ENCODE results near the gene HDAC4. TPM values are rescaled to one million over a fixed set of nuclear protein-coding genes. Genes with fewer than 3 reads are reported as not detected.

The HDAC4 gene
- total RNA-seq, 2 donors from 2014 or later = 34.1 to 39.1 TPM

DNA sequence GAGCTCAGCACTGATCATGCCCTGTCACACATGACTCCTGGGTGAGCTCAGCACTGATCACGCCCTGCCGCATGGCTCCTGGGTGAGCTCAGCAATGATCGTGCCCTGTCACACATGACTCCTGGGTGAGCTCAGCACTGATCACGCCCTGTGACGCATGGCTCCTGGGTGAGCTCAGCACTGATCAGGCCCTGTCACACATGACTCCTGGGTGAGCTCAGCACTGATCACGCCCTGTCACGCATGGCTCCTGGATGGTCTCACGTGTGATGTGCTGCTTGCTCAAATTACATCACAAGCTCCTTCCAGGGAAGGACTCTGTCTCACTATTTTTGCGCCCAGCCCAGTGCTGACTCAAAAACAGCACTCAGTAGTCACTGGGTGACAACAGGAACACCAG lies 258.0 kb downstream of the HDAC4 start:
- no peak for ATAC-seq
- DNase-seq (ENCODE audit: low spot score in 2 of 2) = no peak
- Mint-ChIP-seq H3K36me3 (peaks cover 2% of the 10 kb centered on the region in 2 donors), H3K27ac (peak overlapping the region in 1 of 2 donors; percentile 55), H3K9me3 (no peaks in the 10 kb centered on the region)

DNA sequence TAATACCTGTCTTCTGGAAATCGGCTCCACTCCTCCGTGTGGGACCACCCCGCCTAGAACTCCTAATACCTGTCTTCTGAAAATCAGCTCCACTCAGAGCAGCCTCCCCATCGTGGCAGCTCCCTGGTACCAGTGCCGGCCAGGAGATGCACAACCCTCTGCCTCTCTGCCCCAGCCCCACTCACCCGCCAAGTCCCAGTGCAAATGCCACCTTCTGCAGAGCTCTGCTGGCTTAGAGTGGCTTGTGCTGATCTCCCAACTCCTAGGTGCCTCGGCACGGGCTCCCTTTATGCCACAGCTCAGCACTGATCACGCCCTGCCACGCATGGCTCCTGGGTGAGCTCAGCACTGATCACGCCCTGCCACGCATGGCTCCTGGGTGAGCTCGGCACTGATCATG lies 258.5 kb downstream of the HDAC4 start:
- ATAC-seq (no peak), DNase-seq (ENCODE audit: low spot score in 2 of 2) (no peak)
- Mint-ChIP-seq H3K27ac (peak overlapping the region in 1 of 2 donors; percentile 55), H3K36me3 (no peaks in the 10 kb centered on the region), H3K9me3 (no peaks in the 10 kb centered on the region)

DNA sequence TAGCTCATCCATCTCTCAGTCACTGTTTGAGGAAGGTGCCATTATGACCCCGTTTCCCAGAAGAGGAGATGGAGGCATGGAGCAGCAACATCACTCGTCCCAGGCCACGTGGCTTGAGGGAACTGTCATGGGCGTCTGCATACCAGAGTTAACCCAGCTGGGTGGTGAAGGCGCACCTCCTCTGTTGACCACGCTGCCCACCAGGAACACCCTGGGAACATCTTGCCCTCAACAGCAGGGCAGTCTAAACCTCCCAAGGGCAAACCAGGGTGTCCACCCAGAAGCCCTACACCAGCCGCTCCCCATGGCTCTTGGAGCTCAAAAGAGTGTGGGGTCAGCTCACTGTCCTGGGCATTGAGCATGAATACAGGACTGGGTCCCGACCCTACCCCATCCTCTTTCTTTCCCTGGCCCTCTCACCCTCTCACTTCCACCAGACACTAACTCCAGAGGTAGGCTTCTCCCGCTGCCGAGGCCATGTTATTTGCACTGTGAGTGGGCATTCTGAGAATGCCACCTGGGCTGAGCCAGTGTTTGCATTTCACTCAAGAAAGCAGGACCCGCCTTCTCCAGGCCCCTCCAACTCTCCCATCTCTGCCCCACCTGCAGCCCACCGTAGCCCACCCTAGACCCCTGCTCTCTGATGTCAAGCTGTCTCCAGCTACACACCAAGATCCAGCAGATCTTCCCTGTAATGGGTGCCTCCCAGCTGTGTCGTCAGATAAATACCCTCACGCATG lies 259.6 kb downstream of the HDAC4 start:
- H3K27ac Mint-ChIP-seq = no peak overlapping the region
- H3K9me3 Mint-ChIP-seq = peaks cover 0 to 3% of the 10 kb centered on the region in 2 donors
- no peak for ATAC-seq
- H3K36me3 Mint-ChIP-seq = peaks cover 3 to 5% of the 10 kb centered on the region in 2 donors
- DNase-seq (ENCODE audit: low spot score in 2 of 2) = no peak

DNA sequence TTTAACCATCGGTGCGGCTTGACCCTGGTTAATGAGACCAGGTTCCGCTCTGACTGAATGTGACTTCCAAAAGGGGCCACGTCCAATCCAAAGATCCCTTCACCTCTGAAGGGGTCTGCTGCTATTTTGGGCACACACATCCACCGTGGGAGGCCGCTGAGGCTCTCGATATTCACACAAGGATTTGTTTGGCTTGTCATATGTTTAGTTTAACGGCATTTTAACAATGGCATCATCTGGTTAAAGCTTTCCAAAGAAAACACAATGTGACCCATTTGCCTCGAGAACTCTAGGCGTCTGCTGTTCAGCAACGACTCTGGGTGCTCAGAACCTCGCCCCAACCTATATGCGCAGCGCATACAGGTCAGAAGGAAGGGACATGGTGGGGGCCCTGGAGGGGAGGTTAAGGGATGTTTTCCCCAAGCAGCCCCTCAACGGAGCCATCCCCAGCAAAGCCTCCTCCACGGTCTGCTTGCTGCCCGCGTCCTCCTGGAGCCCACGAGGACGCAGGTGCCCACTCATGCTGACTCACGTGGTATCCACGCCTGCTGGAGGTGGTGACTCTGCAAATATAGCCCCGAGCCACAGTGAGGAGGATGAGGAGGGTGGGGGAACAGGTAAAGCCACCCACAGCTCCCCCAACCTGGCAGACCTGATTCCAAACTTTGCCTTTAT lies 260.3 kb downstream of the HDAC4 start:
- Mint-ChIP-seq H3K36me3 (peaks cover 5 to 6% of the 10 kb centered on the region in 2 donors), H3K27ac (no peak overlapping the region)
- no peak for ATAC-seq

DNA sequence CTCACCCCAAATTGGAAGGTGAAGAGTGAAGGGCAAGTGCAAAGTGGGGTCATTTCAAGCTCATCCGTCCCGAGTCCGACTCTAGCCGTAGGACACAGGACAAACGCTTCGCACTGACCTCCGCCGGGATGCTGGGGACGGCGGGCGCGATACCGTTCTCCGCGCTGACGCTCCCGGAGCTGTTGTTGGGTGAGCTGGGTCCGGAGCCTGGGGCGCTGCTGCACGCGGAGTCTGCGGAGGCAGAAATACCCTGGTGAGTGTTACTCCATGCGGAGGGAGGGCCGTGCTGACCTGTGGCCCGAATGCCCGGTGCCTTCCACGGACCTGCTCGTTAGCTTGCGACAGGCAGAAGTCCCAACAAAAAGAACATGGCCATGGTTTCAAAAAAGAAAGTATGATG lies 261.3 kb downstream of the HDAC4 start:
- H3K9me3 Mint-ChIP-seq = peaks cover 0 to 3% of the 10 kb centered on the region in 2 donors
- no peak for ATAC-seq
- peaks cover 5 to 6% of the 10 kb centered on the region in 2 donors for H3K36me3 Mint-ChIP-seq
- DNase-seq (ENCODE audit: low spot score in 2 of 2) = no peak
- peak overlapping the region; percentile 2 to 60 for H3K27ac Mint-ChIP-seq

More for the DNA sequence above, 260.3 kb downstream of the HDAC4 start:
- peaks cover 0 to 3% of the 10 kb centered on the region in 2 donors for H3K9me3 Mint-ChIP-seq
- no peak for DNase-seq (ENCODE audit: low spot score in 2 of 2)

DNA sequence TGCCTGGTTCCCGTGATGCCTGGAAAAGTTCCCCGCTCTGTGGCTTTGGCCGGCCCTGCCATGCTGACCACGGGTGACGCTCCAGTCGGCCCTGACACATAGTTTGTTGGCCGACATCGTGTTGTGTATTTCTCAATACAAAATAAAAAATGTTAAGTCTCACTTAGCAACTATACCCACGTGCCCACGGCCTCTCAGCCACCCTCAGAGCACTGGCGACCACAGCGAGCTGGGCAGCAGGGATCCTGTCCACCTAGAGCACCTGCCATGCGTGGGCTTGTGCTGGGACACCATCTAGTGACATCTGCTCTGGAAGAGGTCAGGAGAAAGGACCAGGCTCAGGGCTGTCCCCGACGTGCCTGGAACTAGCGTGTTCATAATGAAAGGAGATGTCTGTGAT lies 261.7 kb downstream of the HDAC4 start:
- Mint-ChIP-seq H3K9me3 (peaks cover 0 to 3% of the 10 kb centered on the region in 2 donors), H3K27ac (peak overlapping the region in 1 of 2 donors; percentile 2), H3K36me3 (peaks cover 5 to 6% of the 10 kb centered on the region in 2 donors)
- no peak for DNase-seq (ENCODE audit: low spot score in 2 of 2)
- ATAC-seq = no peak

DNA sequence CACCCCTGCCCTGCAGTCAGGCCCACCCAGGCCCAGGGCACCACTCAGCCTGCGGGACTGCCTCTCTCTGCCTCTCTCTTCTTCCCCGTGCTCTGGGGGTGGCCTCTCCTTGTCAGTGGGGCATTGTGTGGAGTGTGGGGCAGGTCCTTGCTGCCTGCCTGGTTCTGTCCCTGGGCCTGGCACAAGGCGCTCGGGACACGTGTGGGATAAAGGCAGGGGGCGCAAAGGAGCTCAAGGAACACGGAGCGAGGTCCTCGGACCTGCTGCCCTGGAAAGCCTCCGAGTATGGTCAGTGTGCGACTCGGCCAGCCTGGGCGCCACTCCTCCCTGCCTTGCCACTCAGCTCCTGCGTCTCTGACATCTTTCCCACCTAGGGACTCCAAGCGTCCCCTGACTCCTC lies 262.2 kb downstream of the HDAC4 start:
- H3K27ac Mint-ChIP-seq = peak overlapping the region; percentile 2 to 90
- ATAC-seq (no peak), DNase-seq (ENCODE audit: low spot score in 2 of 2) (no peak)
- peaks cover 0 to 3% of the 10 kb centered on the region in 2 donors for H3K9me3 Mint-ChIP-seq
- H3K36me3 Mint-ChIP-seq = peaks cover 5 to 6% of the 10 kb centered on the region in 2 donors

DNA sequence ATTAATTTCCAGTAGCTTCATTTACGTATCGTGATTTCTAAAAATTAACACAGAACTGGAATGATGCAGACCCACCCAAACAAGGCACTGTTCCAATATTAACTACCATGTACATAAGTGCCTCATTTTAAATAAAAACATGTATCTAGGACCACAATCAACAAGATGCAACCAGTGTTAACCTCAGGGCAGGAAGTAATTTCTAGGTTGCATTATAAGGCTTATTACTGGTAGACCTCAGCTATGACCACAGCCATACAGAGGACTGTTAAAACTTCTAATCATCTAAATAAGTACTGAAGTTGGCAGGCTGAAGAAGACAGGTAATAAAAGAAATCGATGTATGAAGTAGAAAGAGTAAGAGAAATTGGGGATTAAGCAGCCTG lies 262.9 kb downstream of the HDAC4 start:
- no peak for DNase-seq (ENCODE audit: low spot score in 2 of 2)
- H3K27ac Mint-ChIP-seq = peak overlapping the region in 1 of 2 donors; percentile 30
- ATAC-seq = no peak
- H3K9me3 Mint-ChIP-seq = peaks cover 0 to 3% of the 10 kb centered on the region in 2 donors
- peaks cover 5 to 6% of the 10 kb centered on the region in 2 donors for H3K36me3 Mint-ChIP-seq

DNA sequence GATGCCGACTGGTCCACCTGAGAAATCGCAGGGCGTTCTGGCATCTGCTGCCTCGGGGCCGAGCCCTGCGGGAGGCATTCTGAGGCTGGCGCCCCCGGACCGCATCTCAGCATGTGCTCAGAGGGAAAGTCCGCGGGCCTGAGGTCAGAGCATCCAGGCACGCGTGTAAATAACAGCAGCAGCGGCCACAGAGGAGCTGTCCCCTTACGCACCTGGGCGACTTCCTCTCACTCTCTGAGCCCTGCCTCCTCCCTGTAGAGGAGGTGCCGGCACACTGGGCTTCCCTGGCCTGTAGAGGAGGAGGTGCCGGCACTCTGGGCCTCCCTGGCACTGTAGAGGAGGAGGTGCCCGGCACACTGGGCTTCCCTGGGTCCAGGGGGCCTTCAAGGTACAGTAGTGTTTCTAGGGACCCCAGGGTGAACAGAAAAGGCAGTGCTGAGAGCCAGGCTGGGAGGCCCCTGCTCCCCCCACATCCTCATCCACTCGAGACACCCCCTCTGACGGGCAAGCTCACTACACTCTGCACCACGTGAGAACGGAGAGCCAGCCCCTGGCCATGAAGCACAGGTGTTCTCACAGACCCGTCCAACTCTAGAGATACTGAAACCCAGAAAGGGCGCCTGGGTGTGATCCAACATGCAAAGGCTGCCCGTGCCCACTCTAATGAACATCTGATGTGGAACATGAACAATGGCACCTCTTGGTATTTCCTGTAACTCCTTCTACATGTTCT lies 263.5 kb downstream of the HDAC4 start:
- no peak for ATAC-seq
- Mint-ChIP-seq H3K36me3 (peaks cover 5 to 6% of the 10 kb centered on the region in 2 donors), H3K9me3 (peaks cover 0 to 3% of the 10 kb centered on the region in 2 donors), H3K27ac (no peak overlapping the region)
- DNase-seq (ENCODE audit: low spot score in 2 of 2) = no peak

DNA sequence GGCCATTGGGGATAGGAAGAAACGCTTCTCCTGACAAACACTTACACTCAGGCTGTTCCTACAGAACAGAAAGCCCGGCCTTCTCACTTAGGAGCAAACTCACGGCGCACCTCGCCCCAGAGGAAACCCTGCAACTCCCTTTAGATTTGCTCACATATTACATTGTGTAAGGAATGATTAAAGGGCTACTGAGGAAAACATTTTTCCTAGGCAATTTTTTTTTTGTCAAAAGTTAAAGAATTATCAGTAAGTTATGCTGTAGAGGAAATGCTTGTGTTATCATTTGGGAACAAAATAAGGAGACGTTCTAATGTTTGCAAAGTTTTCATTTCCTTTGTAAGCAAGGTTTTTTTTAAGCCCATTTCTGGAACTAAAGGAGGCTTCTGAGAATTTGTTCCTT lies 264.1 kb downstream of the HDAC4 start:
- ATAC-seq = no peak
- H3K27ac Mint-ChIP-seq = no peak overlapping the region
- peaks cover 0 to 3% of the 10 kb centered on the region in 2 donors for H3K9me3 Mint-ChIP-seq
- peaks cover 5 to 6% of the 10 kb centered on the region in 2 donors for H3K36me3 Mint-ChIP-seq
- no peak for DNase-seq (ENCODE audit: low spot score in 2 of 2)

DNA sequence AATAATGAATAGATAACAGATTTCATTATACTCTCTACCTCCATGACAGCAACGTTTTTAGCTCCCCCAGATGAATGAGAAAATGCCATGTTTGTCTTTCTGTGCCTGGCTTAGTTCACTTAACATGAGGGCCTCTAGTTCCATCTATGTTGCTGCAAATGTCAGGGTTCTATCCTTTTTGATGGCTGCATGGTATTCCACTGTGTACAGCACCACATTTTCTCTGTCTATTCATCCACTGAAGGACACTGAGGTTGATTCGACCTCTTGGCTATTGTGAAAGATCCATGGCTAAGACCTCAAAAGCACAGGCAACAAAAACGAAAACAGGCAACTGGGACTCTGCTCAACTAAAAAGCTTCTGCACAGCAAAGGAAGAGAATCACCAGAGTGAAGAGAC lies 264.6 kb downstream of the HDAC4 start:
- peaks cover 5 to 6% of the 10 kb centered on the region in 2 donors for H3K36me3 Mint-ChIP-seq
- H3K9me3 Mint-ChIP-seq = peaks cover 0 to 3% of the 10 kb centered on the region in 2 donors
- DNase-seq (ENCODE audit: low spot score in 2 of 2) = no peak
- no peak for ATAC-seq
- no peak overlapping the region for H3K27ac Mint-ChIP-seq

DNA sequence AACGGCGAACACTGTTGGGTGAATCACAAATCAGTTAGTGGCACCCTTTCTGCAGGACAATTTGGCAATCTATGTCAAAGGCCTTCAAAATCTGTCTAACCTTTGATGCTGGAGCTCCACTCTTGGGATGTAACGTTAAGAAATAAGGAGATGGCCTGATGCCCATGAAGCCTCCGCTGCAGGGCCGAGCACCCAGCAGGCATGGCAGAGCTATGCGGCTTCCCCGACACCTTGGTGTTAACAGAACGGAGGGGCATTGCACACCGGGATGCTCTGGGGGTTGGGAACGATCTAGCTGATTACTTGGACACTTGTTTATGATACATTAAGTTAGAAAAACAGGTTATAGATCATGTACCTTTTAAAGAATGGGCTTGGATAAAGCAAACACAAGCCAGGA lies 265.3 kb downstream of the HDAC4 start:
- Mint-ChIP-seq H3K9me3 (peaks cover 0 to 3% of the 10 kb centered on the region in 2 donors), H3K36me3 (peaks cover 5 to 6% of the 10 kb centered on the region in 2 donors), H3K27ac (no peak overlapping the region)
- DNase-seq (ENCODE audit: low spot score in 2 of 2) = no peak
- no peak for ATAC-seq

DNA sequence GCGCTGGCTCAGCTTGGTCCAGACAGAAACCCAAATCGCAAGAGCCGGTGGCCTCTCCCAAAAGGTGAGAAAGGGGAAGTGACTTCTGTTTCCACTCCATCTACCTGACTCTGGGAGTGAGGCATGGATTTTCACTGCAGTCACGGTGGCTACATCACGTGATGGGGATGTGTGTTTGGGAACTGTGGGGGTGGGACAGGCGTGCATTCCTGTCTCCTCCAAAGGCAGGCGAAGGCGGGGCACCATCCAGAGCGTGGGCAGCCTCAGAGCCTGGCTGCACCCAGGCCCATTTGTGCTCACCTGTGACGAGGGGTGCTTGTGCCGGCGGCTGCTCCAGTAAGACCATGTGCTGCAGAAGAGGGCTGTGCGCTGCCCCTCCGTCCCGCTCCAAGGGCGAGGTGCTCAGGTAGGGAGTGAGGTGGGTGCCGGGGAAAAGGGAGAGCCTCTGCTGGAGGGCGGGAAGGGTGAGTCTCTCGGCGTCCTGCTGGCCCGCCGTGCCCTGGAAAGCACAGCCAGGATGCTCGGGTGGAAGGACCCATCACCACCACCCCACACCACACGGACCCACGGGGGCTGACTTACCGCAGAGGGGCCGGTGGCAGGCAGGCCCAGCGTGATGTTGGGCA lies 266.8 kb downstream of the HDAC4 start:
- peaks cover 0 to 3% of the 10 kb centered on the region in 2 donors for H3K9me3 Mint-ChIP-seq
- no peak for ATAC-seq
- peaks cover 5 to 6% of the 10 kb centered on the region in 2 donors for H3K36me3 Mint-ChIP-seq
- H3K27ac Mint-ChIP-seq = no peak overlapping the region
- no peak for DNase-seq (ENCODE audit: low spot score in 2 of 2)

DNA sequence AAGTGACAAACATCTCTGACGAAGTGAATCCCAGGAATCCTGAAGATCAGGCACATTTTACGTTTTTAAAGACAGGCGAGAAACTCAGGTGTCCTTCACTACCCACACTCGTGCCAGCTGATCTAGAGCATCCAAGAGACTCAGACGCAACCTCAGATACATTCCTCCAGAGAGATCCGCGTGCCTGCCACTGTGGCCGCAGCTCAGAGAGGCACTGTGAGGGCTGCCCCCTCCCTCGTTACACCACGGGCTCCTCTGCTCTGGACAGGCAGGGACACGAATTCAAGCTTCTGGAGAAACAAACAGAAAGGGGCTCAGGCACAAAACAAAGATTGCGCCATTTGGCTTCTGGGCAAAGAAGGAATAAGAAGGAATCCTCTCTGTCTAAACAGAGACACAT lies 268.0 kb downstream of the HDAC4 start:
- ATAC-seq = no peak

DNA sequence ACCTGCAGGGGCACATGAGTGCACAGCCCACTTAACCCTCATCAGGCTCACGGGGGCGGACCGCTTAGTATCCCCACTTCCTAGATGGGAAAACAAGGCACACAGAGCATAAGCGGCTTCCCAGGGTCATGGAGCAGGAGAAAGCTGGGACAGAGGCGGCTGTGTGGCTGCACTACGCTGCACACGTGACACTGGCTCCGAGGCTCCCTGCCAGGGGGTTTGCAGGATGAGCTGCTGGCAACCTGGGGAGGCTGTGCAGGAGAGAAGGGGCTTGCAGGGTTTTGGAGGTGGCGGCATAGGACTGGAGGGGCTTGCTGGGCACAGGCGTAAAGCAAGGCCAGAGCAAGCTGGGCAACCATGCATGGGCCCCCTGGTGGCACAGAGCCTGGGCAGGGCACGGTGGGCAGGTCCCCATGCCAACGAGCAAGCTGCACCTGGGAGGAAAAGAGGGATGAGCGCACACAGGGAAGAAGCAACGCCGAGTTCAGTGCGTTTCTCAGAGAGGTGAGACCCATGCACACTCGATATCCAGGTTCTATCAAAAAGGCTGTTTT lies 268.6 kb downstream of the HDAC4 start:
- no peak for ATAC-seq
- Mint-ChIP-seq H3K36me3 (peaks cover 5 to 6% of the 10 kb centered on the region in 2 donors), H3K9me3 (peaks cover 0 to 3% of the 10 kb centered on the region in 2 donors), H3K27ac (peak overlapping the region in 1 of 2 donors; percentile 50)
- no peak for DNase-seq (ENCODE audit: low spot score in 2 of 2)

More for the DNA sequence above, 268.0 kb downstream of the HDAC4 start:
- H3K27ac Mint-ChIP-seq = no peak overlapping the region
- peaks cover 5 to 6% of the 10 kb centered on the region in 2 donors for H3K36me3 Mint-ChIP-seq
- H3K9me3 Mint-ChIP-seq = peaks cover 0 to 3% of the 10 kb centered on the region in 2 donors
- no peak for DNase-seq (ENCODE audit: low spot score in 2 of 2)

DNA sequence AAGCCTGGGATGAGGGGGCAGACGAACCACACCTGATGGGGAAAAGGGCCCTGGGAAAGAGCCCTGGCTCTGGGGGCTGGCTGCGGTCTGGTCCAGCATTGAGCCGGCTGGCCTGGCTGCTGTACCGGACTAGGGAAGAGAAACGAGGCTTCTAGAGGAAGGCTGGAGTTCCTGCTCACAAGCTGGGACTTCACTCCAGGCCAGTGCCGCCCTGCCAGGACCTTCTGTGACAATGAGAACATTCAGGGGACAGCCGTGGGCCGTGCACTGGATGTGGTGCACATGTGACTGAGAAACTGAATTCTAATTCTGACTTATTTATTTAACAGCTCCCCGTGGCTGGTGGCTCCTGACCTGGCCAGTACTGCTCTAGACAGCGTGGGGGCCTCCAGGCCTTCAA lies 269.3 kb downstream of the HDAC4 start:
- peaks cover 5% of the 10 kb centered on the region in 2 donors for H3K36me3 Mint-ChIP-seq
- H3K9me3 Mint-ChIP-seq = peaks cover 0 to 3% of the 10 kb centered on the region in 2 donors
- peak overlapping the region in 1 of 2 donors; percentile 55 for H3K27ac Mint-ChIP-seq
- ATAC-seq (no peak), DNase-seq (ENCODE audit: low spot score in 2 of 2) (no peak)

Data from activated naive CD4-positive, alpha-beta T cell treated with anti-CD3 and anti-CD28 coated beads, Interleukin-2, amount 50 U/mL, for 72 hours (primary cell).